ENCODE data around the gene COA1.

GRCh38 chr7:43689115-43689514 lies 40.2 kb downstream of the COA1 start:
- no peak for TF ChIP-seq CTCF (IDR thresholded peaks at IDR 0.05)
- no peak for TF ChIP-seq EZH2phosphoT487 (IDR thresholded peaks at IDR 0.05)
- TF ChIP-seq EZH2 (IDR thresholded peaks at IDR 0.05) = no peak
